HCT116 (cell line): ENCODE measurements around the gene GJC1. TPM values are rescaled to one million over a fixed set of nuclear protein-coding genes. Genes with fewer than 3 reads are reported as not detected.

Experiments used
- ATAC-seq: fragments of 200-7000 bp; cut with Tn5 transposase; 2 replicates; pipeline ENCODE4 v1.9.1; 2020; ENCODE audit warnings: mild to moderate bottlenecking, moderate library complexity
- BruUV-seq: library from RNA; stranded (reverse); fragments of 400-500 nt; replicated peaks from 2 replicates; lab custom pipeline; 2021; lab: Mats Ljungman, UMichigan
- CTCF ChIA-PET: fragments of 300-600 bp; sonication (Branson Sonifier 250); formaldehyde crosslinking; loops from one replicate; lab custom pipeline; 2021; ENCODE audit warnings: antibody characterized with exemption; lab: Charles Lee
- POLR2A ChIA-PET: fragments of 300-600, 350-600 bp; sonication (Branson Sonifier 250); formaldehyde crosslinking; loops from one replicate; lab custom pipeline; 2021; ENCODE audit warnings: antibody characterized with exemption; lab: Charles Lee
- RAD21 ChIA-PET, 2 experiments: fragments of 300-600 bp; sonication (Branson Sonifier 250); formaldehyde crosslinking; loops; one replicate each; lab custom pipeline; 2023; ENCODE audit warnings: low total read pairs in 2 of 2; ENCODE audit not compliant: uncharacterized antibody in 2 of 2, unreplicated experiment in 2 of 2, low non-redundant PET in 1 of 2; lab: Charles Lee
- DNase-seq: peaks from one replicate; pipeline ENCODE4 v3.0.0-alpha.2; 2010; ENCODE audit warnings: low read depth, low spot score
- H2AFZ ChIP-seq: fragments of 200-600 bp; shearing (Covaris generic), sonication (generic); 2 replicates; pipeline ENCODE4 v1.6.1; 2017; ENCODE audit warnings: low read depth, mixed run types, mixed read lengths, antibody characterized with exemption, low read length; ENCODE audit not compliant: poor library complexity, severe bottlenecking
- H3K27ac ChIP-seq: 2 replicates; pipeline ENCODE4 v1.5.1; 2012; ENCODE audit warnings: low read depth, low read length
- H3K27me3 ChIP-seq: fragments of 200-600 bp; sonication (generic); 2 replicates; pipeline ENCODE4 v1.6.1; 2016; ENCODE audit warnings: mixed run types, low read length, mixed read lengths; ENCODE audit not compliant: insufficient read depth
- H3K36me3 ChIP-seq, 2 experiments: fragments of 200-500 bp in 1 of 2; fragments of 200-600 bp in 1 of 2; sonication (Bioruptor generic) in 1 of 2; sonication (generic) in 1 of 2; 2 replicates each; pipeline versions ENCODE4 v1.5.1 to v1.6.1; 2014 to 2016; ENCODE audit warnings: low read length in 2 of 2, inconsistent platforms in 1 of 2, mixed read lengths in 1 of 2, mixed run types in 1 of 2; ENCODE audit not compliant: insufficient read depth in 2 of 2, control insufficient read depth in 1 of 2
- H3K4me1 ChIP-seq, 2 experiments: fragments of 200-600 bp in 1 of 2; sonication (generic) in 1 of 2; 2 replicates each; pipeline versions ENCODE4 v1.5.1 to v1.6.1; 2012 to 2017; ENCODE audit warnings: low read length in 2 of 2, inconsistent platforms in 1 of 2, mild to moderate bottlenecking in 1 of 2, mixed read lengths in 1 of 2, mixed run types in 1 of 2, moderate library complexity in 1 of 2; ENCODE audit not compliant: insufficient read depth in 2 of 2, control insufficient read depth in 1 of 2
- H3K4me2 ChIP-seq: fragments of 200-600 bp; sonication (generic); 2 replicates; pipeline ENCODE4 v1.6.1; 2017; ENCODE audit warnings: mixed run types, low read length, mixed read lengths
- H3K4me3 ChIP-seq, 2 experiments: fragments of 200-600 bp in 1 of 2; sonication (generic) in 1 of 2; replicated peaks in 1 of 2; 2 replicates each; pipeline ENCODE4 v1.5.1; 2011 to 2016; ENCODE audit warnings: low read length in 2 of 2, control low read depth in 1 of 2, low read depth in 1 of 2, mild to moderate bottlenecking in 1 of 2, mixed read lengths in 1 of 2, mixed run types in 1 of 2
- H3K79me2 ChIP-seq: fragments of 200-600 bp; sonication (generic); 2 replicates; pipeline ENCODE4 v1.6.1; 2017; ENCODE audit warnings: mild to moderate bottlenecking, mixed run types, low read length, moderate library complexity, mixed read lengths; ENCODE audit not compliant: insufficient read depth
- H3K9ac ChIP-seq: fragments of 200-600 bp; sonication (generic); 2 replicates; pipeline ENCODE4 v1.6.1; 2016; ENCODE audit warnings: low read length, mixed read lengths
- H3K9me2 ChIP-seq: fragments of 200-600 bp; sonication (generic), shearing (Covaris generic); 2 replicates; pipeline ENCODE4 v1.6.1; 2017; ENCODE audit warnings: mixed run types, mild to moderate bottlenecking, moderate library complexity; ENCODE audit not compliant: insufficient read depth
- H3K9me3 ChIP-seq, 2 experiments: fragments of 200-500 bp in 1 of 2; fragments of 200-600 bp in 1 of 2; sonication (Bioruptor generic) in 1 of 2; sonication (generic) in 1 of 2; 2 replicates each; pipeline ENCODE4 v1.6.1; 2014 to 2017; ENCODE audit warnings: low read length in 2 of 2, mixed read lengths in 2 of 2, inconsistent platforms in 1 of 2, low read depth in 1 of 2, mild to moderate bottlenecking in 1 of 2, mixed run types in 1 of 2, moderate library complexity in 1 of 2; ENCODE audit not compliant: control insufficient read depth in 1 of 2, insufficient read depth in 1 of 2
- H4K20me1 ChIP-seq: fragments of 200-600 bp; sonication (generic), shearing (Covaris generic); 2 replicates; pipeline ENCODE4 v1.6.1; 2017; ENCODE audit warnings: mixed run types, mild to moderate bottlenecking, moderate library complexity; ENCODE audit not compliant: insufficient read depth
- ATF3 ChIP-seq: IDR thresholded peaks from 2 replicates; pipeline ENCODE4 v1.6.1; 2012
- CEBPB ChIP-seq: IDR thresholded peaks from 2 replicates; pipeline ENCODE4 v1.6.1; 2012; ENCODE audit warnings: low read depth
- CTCF ChIP-seq, 3 experiments: fragments of 200-600 bp in 1 of 3; sonication (generic) in 1 of 3; IDR thresholded peaks in 2 of 3; conservative IDR thresholded peaks in 1 of 3; 2 replicates each; pipeline ENCODE4 v1.5.1; 2012 to 2017; ENCODE audit warnings: low read depth in 2 of 3, low read length in 2 of 3, antibody characterized with exemption in 1 of 3, borderline replicate concordance in 1 of 3, control low read depth in 1 of 3, mild to moderate bottlenecking in 1 of 3, mixed read lengths in 1 of 3, mixed run types in 1 of 3, moderate library complexity in 1 of 3; ENCODE audit not compliant: insufficient read depth in 1 of 3
- EGR1 ChIP-seq: IDR thresholded peaks from 2 replicates; pipeline ENCODE4 v1.6.1; 2012; ENCODE audit warnings: low read depth
- ELF1 ChIP-seq: IDR thresholded peaks from 2 replicates; pipeline ENCODE4 v1.6.1; 2012; ENCODE audit warnings: low read depth, borderline replicate concordance
- FOSL1 ChIP-seq: IDR thresholded peaks from 2 replicates; pipeline ENCODE4 v1.6.1; 2012; ENCODE audit warnings: low read depth
- JUND ChIP-seq: IDR thresholded peaks from 2 replicates; pipeline ENCODE4 v1.6.1; 2012
- MAX ChIP-seq: IDR thresholded peaks from 2 replicates; pipeline ENCODE4 v1.6.1; 2012
- POLR2A ChIP-seq: IDR thresholded peaks from 2 replicates; pipeline ENCODE4 v1.7.0; 2011; ENCODE audit warnings: borderline replicate concordance; ENCODE audit not compliant: insufficient read depth, insufficient read length; ENCODE audit errors: extremely low read depth
- POLR2AphosphoS5 ChIP-seq: IDR thresholded peaks from 2 replicates; pipeline ENCODE4 v1.6.1; 2011; ENCODE audit warnings: mild to moderate bottlenecking, low read depth, low read length, moderate library complexity
- RAD21 ChIP-seq: IDR thresholded peaks from 2 replicates; pipeline ENCODE4 v1.6.1; 2012; ENCODE audit warnings: low read depth, mild to moderate bottlenecking
- SRF ChIP-seq: IDR thresholded peaks from 2 replicates; pipeline ENCODE4 v1.6.1; 2012; ENCODE audit warnings: low read depth
- TCF7L2 ChIP-seq: IDR thresholded peaks from 2 replicates; pipeline ENCODE4 v1.7.0; 2011; ENCODE audit warnings: borderline replicate concordance, inconsistent platforms; ENCODE audit not compliant: insufficient read depth, insufficient read length; ENCODE audit errors: extremely low read depth
- YY1 ChIP-seq: IDR thresholded peaks from 2 replicates; pipeline ENCODE4 v1.6.1; 2011; ENCODE audit warnings: low read length, low read depth, moderate library complexity, mild to moderate bottlenecking; ENCODE audit not compliant: insufficient replicate concordance; ENCODE audit errors: extremely low read depth
- ZBTB33 ChIP-seq: IDR thresholded peaks from 2 replicates; pipeline ENCODE4 v1.6.1; 2011; ENCODE audit warnings: mild to moderate bottlenecking, low read length, moderate library complexity; ENCODE audit not compliant: insufficient replicate concordance; ENCODE audit errors: extremely low read depth
- ZFX ChIP-seq: fragments of 450-650 bp; IDR thresholded peaks from 2 replicates; pipeline ENCODE4 v1.6.1; 2017
- ZNF274 ChIP-seq: fragments of 200-500 bp; sonication (Bioruptor generic); IDR thresholded peaks from 2 replicates; pipeline ENCODE4 v1.6.1; 2014; ENCODE audit warnings: mild to moderate bottlenecking, low read depth, low read length, inconsistent platforms
- intact Hi-C: fragments of 100-400 bp; cut with micrococcal nuclease; formaldehyde crosslinking; loops from 2 replicates; pipeline ENCODE4 v1.10.0; 2022
- total RNA-seq: library from RNA; stranded (reverse); gene quantifications from one replicate; pipeline ENCODE4 v1.2.1, GENCODE V29; 2021; ENCODE audit not compliant: unreplicated experiment

Gene GJC1
- total RNA-seq, 1 experiment from 2014 or later: 62.4 TPM

GRCh38 chr17:44774271-44775135, 55.6 kb downstream of the GJC1 start:
- BruUV-seq: no TSS peak
- H3K4me2 ChIP-seq: peak overlapping the region; percentile 96
- CTCF ChIA-PET: interaction anchor here (1.1 to 2.2 kb wide), 7 partner anchors 88 to 242 kb away, joined by 3 to 21 read pairs (median 5); no protein-coding TSS in a partner anchor
- H3K27ac ChIP-seq: peak overlapping the region; percentile 69
- ATAC-seq: peak; percentile 55
- peak; percentile 57 for DNase-seq
- H3K9ac ChIP-seq: peak overlapping the region; percentile 72
- peak overlapping the region; percentile 62 to 67 for H3K4me3 ChIP-seq
- H3K79me2 ChIP-seq: no peaks in the 10 kb centered on the region
- intact Hi-C loops: loop anchor here (1.0 to 10.0 kb wide), 5 partner anchors 58 to 360 kb away; partner anchors contain the start of genes ACBD4 and PLCD3
- no peaks in the 10 kb centered on the region for H4K20me1 ChIP-seq
- H2AFZ ChIP-seq: no peak overlapping the region
- no peaks in the 10 kb centered on the region for H3K27me3 ChIP-seq
- RAD21 ChIA-PET: interaction anchor here (0.8 to 1.4 kb wide), 3 partner anchors 104 to 325 kb away, joined by 3 to 6 read pairs (median 3); no protein-coding TSS in a partner anchor
- no peaks in the 10 kb centered on the region for H3K36me3 ChIP-seq
- H3K9me2 ChIP-seq: no peaks in the 10 kb centered on the region
- TF ChIP-seq ELF1 (no peak), CTCF (IDR thresholded peaks at IDR 0.05 in 2 of 3, conservative IDR thresholded peaks at IDR 0.05 in 1 of 3; ENCODE audit: borderline replicate concordance in 1 of 3, insufficient read depth in 1 of 3, low read depth in 2 of 3, low read length in 2 of 3) (peak; percentile 91 to 98 (median 95)), ZFX (no peak), MAX (no peak; the same call in 1 of the 2 replicates), ATF3 (no peak), JUND (no peak), RAD21 (peak; percentile 96), ZBTB33 (no peak), FOSL1 (no peak), YY1 (no peak), EGR1 (no peak), ZNF274 (no peak), SRF (no peak), TCF7L2 (no peak), POLR2A (no peak), CEBPB (no peak), POLR2AphosphoS5 (no peak)
- no peaks in the 10 kb centered on the region for H3K9me3 ChIP-seq
- POLR2A ChIA-PET: interaction anchor here (0.6 kb wide), 1 partner anchor 11 kb away, joined by 3 read pairs; no protein-coding TSS in a partner anchor
- peaks cover 3 to 26% of the 10 kb centered on the region in 2 experiments; a peak in 3 of 4 replicates for H3K4me1 ChIP-seq
